IPS-NIHi7 (cell line): ENCODE results near the gene VAV3.
"Not testable (repeated sequence)": the region's sequence is repeated elsewhere in the genome, so short reads cannot be mapped to it uniquely, and the experiment has no call there.

Experiments used
- DNase-seq: peaks from one replicate; pipeline ENCODE4 v3.0.0; 2012; ENCODE audit warnings: mixed read lengths; ENCODE audit errors: extremely low spot score

VAV3 gene

DNA sequence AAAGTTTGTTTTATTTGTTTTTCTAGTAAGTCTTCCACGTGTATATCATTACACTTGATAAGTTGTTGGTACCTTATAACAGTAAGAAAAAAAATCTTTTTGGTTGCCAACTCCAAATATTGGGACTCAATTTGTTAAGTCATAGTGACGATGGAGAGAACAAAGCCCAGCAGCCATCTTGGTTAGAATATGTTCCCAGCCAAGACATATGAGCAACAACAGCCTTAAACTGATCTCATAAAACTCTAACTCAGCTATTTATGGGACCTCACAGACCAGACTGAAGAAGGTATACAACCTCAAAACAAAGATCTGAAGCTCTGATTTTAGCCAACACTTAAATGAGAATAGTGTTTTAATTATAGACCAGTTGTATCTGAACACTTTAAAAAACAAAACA, 281.3 kb downstream of the VAV3 start:
- DNase-seq: no peak

DNA sequence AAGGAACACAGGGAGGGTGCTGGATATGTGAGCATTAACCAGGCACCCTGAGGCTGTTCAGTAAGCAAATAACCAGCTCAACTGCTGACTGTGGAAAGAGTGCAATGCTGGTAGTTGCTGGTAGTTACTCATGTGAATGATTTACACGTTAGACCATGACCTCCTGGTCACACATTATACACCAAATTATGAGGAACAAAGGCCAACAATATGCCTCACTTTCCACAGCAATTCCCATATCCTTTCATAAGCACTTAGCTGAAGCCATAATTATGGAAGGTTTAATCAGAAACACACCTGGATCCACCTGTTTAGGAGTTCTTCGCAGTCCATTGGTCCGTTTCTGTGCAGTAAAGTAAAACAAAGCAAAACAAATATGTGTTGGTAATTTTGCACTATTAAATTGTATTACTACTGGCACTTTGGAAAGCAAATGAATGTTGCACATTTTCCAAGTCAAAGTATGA, 281.8 kb downstream of the VAV3 start:
- DNase-seq: no peak

DNA sequence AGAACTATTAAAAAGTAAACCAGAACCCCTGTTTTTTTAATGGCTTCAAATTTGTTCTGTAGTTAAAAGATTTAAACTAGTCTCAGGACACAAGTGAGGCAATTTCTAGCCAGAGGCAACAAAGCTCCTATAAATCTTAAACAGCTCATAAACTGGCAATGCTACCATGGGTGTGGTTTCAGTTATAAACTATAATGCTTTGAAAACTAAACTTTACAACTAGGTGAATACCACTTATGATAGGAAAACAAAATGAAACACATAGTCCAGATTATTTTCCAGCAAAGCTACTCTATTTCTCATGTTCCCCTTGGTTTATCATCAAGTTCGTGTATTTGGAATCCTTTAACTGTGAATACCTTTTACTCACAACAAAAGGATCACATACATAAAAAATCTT, 282.5 kb downstream of the VAV3 start:
- no peak for DNase-seq

DNA sequence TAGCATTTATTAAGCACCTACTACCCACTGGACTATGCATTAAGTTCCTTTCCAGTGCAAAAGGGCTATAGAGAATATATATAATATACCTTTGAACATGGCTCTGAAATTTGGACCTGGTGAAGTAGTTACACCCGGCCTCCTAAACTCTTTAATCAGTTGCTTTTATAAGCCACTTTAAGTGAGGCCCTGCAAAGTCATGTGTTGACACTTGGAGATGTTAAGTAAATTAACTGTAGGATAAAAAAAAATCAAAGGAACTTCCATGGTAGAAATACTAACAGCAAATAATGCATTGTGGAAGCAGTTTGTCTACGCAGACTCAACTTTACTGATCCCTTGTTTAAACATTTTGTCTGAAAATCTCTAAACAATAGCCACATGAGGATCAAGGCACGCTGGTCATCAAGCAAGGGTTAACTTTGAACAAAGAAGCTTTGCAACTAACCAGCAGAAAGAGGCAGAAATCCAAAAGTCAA, 283.9 kb downstream of the VAV3 start:
- DNase-seq: no peak

DNA sequence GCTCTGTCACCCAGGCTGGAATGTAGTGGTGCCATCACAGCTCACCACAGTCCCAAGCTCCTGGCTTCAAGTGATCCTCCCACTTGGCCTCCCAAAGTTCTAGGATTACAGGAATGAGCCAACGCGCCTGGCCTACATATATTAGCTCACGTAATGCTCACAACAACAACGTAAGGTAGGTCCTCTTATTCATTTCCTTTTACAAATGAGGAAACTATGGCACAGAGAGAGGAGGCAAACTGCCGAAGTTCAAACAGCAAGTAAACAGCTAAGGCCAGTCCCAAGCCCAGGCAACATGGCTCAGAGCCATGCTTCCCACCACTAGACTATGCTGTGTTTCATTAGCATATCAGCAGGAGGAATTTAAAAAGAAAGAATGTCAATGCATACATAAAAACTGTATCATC, 284.4 kb downstream of the VAV3 start:
- DNase-seq: no peak

DNA sequence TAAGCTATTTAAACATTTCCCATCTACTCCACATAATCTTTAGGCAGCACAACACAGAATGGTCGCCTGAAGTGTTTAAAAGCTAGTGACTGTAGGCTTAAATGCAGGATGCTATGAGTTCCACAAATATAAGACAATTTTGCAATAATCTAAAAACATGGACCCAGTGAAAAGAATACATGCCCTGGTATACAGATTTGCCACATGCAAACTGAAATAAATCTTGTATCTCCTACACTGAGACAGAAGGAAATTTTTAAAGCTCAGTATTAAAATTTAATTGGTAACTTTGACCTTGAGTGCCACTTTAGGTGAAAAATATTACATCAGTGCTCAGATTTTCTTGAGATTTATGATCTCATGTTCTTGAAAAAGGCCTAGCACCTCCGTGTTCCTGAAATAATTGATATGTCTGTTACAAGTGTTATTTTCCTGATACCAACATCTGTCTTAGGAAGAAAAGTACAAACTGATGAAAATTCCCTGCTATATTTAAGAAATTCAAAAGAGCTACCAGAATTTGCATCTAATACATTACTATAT, 285.5 kb downstream of the VAV3 start:
- no peak for DNase-seq

DNA sequence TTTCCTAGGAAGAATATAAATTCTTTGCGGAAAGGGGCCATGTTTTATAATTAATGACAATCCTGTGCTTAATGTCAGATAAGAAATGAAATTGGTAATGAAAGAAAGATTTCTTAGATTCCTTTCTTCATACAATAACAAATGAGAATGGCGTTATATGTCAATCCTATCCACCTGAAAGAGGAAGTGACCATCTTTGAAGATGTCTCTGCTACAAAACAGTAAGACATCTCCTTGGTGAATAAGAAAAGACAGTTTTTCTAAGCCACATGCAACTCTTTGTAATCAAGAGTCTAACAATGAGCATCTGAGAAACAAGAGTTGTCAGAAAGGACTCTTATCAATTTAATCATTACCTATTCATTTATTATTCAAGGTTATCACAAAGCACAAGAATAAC, 286.0 kb downstream of the VAV3 start:
- DNase-seq: no peak

DNA sequence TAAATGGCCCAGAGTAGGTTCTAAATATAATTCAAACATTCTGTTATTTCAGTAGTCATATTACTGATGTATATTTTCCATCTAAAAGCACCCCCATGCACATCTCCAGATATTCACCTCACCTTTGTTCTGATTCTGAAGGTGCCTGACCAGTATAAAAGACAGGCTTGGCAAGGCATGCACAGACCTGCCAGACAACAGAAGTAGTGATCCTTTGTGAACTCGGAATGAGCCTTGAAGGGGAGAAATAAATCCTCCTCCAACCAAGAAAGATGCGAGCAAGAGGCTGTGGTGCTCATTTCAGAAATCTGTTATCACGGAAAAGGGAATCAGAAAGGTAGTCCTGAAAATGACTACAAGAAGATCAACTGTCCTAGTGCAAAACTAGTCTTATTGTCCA, 287.3 kb downstream of the VAV3 start:
- no peak for DNase-seq

DNA sequence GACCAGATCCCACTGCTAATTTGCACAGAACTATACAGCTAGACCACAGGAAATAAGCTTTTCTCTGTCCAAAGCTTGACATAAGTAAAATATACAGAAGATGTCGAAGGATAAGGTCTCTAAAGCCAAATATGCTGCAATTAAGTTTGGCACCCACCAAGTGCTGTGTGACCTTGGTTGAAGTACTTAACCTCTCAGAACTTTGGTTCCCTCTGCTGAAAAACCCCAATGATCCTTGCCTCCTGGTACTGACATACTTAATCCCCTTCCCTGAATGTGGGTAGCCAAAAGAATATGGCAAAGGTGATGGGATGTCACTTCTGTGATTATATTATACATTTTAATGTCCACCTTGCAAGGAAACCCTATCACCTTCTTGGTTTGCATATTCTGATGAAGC, 290.5 kb downstream of the VAV3 start:
- no peak for DNase-seq

DNA sequence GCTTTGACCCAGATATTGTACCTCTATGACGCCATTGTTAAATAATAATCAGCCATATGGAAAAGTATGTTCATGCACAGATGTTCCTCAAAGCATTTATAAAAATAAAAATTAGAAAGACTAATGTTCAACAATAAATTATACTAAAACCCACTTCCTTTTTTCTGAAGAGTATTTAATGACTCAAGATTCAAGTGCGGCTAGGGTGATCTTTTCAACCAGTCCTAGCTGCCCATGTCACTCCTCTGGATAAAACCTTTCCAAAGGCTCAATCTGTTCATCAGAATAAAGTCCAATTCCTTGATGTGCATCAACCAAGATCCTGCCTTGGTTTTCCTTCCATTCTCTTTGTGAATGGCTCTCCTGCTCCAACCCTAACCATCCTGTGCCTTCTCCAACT, 292.0 kb downstream of the VAV3 start:
- DNase-seq: no peak

DNA sequence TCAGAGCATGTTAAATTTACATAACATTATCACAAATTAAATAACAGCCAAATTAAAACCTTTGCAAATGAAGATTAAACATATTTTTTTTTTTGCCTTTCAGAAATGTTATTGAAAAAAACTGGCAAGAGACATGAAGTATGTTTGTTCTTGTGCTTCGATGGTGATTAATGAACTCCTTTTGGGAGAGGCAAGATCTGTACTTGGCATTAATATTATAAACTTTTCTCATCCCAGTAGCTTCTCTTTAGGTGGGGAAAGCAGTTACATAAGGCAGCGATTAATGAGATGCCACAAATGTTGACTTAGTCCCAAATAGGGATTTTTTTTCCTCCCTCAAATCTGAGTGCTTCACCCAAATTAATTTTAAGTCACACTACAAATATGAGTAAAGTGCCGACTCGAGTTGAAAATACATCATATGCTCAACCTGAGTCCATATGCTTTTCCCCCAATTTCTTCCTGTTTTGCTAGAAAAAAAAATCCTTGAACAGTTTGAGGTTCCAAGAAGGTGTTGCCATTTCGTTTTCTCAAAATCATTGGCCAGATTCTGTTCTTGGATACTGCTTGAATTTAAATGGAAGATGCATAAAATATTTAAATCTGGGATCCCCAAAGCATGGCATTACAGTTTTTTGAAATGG, 294.5 kb downstream of the VAV3 start:
- no peak for DNase-seq

DNA sequence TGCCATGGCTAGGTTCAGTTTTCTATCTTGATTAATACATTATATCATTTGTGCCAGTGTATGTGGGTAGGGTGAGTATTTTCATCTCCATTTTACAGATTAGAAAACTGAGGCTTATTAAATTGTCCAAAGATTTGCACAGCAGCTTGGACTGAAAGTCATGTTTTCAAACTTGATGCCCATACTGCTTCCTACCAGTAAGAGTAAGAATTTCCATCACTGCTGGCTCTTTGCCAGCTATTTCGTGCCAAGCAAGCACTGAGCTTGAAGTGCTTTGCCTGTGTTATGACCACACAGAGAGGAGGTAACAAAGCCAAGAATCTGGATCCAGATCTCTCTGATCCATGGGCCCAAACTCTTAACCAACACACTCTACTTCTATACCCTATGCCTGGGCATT, 295.0 kb downstream of the VAV3 start:
- no peak for DNase-seq

DNA sequence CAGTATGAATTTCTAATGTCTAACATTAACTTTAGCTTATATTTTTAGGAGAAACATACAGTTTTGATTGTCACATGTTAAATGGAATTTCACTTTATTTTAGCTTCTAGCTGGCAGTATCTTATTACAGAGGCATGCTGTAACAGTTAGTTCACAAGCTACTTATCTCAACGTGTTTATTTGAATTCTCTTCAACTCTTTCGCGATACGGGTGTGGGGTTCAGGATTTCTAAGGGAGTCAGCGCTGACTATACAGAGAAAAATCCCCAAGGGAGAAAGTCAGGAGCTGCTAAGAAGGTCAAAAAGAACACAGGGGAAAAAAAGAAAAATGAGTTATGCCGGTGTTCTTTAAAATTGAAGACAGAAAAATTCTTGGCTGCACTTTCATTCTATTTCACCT, 296.2 kb downstream of the VAV3 start:
- no peak for DNase-seq

DNA sequence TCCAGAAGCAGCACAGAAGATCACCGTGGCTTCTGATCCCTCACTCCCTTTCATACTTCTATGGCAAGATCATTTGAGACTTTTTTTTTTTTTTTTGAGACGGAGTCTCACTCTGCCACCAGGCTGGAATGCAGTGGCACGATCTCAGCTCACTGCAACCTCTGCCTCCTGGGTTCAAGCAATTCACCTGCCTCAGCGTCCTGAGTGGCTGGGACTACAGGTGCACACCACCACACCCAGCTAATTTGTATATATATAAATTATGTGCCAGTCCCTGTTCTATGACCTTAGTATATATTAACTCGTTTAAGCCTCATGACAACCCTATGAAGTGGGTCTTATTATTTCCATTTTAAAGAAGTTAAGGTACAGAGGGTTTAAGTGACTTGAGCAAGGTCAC, 298.5 kb downstream of the VAV3 start:
- DNase-seq: no peak

DNA sequence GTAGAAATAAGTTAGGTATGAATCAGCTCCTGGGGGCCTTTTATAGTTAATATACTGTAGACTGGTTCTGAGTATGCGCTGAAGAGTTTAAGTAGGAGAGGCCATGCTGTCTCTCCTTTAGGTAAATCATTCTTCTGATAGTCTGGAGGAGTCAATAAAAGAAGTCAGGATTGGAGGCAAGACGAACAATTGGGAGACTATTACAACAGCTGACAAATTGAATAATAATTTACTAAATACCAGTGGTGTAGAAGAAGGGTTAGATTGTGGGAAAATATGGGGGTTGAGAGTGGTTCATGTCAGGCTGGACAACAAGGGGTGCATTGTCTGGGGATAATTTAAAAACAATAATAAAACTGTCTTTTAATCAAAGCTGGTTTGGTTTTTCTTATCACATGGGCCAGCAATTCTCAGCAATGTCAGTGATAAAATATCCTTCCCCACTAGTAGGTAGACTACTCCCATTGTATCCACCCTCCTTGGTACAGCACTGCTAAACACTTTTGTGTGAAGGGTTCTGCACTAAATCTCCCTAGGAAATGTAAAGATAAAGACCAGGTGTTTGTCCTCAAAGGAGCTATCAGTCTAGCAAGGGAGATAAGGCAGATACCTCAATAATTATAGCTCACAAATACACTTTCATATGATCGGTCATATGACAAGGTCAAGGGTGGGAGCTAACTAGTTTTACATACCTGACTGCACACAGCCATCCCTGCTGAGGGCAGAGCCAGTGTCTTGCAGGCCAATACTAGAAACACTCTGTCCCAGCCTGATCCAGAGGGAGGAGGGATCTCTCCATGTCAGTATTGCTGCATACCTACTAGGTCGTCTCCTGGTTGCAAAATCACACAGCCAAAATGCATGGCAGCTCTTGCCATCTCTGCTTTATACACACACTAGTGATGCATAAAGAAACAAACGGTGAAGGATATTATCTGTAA, 299.7 kb downstream of the VAV3 start:
- DNase-seq: no peak

DNA sequence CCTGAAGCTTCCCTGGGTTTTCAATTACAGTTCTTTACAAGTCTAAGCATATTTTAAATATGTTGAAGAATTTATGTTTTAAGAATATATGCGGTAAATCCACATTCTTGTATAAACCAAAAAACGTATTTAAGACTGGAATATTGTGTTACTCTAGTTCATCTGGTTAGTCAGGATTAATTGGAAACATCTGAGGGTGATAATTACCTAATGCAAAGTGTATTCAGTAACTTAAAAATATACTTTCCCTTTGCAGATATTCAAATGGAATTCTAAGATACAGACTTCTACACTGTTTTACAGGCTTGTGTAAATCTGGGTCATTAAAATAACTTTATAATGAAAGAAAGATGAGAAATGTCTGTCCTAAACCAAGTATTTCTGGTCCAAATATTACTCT, 302.0 kb downstream of the VAV3 start:
- no peak for DNase-seq

DNA sequence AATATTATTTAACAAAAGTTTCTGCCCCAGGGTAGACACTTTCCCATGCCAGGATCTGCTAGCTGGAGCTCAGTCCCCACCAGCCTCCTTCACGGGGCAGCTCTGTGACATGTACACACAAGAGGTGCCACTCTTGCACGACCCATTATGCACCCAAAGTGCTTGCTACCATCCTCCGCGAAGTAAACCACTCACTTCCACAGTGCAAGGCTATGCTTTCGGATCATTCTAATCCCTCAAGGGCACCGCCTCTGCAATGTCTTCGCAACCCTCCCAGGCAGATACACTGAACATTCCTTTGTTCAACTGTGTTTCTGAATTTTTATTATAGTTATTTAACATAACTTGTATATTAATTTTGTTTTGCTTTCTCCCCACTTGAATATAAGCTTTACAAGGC, 303.8 kb downstream of the VAV3 start:
- DNase-seq: no peak

DNA sequence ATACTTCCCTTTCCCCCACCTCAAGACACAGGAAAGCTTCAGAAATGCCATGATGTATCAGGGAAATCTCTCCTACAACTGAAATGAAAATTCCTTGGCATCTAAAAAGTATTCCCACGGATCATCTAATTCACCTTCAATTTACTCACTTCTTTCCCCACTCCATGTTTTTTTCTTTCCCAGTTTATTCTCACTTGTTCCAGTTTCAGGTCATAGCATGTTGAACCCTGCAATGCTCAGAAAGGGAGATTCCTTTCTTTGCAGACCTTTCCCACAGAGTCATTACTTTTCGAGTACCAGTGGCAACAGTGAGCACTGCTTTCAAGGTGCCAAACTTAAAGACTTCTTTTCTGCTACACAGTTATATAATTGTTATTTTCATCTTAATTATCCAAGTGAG, 305.0 kb downstream of the VAV3 start:
- no peak for DNase-seq

DNA sequence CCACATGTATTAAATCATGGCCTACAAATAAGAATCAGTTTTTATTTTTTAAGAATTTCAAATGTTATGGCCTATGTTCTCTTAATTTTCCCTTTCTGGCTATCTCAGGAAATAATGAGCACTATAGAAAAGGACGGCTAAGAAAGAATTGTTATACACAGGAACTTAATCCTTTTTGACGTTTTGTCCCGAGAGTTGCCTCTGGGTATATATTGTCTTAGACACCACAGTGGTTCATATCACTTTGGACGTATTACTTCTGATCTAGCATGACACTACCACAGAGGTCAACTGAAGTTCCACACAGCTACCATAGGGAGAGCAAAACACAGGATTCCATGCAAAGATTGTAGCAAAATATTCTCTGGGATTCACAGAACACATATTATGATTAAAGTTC, 307.6 kb downstream of the VAV3 start:
- no peak for DNase-seq

DNA sequence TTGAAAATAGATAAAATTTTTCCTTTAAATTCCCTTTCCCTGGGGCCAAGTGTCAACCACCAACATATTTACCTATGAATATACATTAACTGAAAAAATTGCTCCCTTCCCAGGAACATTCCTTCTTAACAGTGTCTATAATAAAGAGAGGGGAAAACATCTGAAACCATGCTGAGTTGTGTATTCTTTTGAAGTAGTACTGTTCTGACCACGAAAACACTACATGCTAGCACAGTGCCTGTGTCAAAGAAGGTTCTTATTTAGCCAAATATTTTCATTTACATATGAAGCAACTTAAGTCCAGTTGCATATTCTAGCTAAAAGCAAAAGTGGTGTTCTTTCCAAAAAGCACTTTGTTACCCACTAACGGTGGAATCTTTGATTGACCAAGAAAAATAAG, 311.2 kb downstream of the VAV3 start:
- no peak for DNase-seq

DNA sequence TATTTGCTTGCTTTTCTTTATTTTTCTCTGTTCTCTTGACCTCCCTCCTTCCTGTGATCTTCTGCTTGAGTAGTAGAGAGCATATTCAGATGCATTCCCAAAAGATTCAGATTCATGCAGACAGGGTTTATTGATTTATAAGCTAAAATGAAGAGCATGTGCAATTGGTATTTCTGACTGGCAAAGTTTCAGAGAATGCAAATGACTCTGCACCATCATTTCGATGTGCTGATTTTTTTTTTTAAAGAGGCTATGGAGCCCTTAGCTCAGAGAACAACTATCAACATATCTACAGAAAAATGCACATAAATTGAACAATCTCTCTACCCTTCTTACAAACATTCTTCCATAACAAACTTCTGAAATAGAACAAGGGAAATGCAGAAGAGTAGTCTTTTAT, 312.0 kb downstream of the VAV3 start:
- no peak for DNase-seq

DNA sequence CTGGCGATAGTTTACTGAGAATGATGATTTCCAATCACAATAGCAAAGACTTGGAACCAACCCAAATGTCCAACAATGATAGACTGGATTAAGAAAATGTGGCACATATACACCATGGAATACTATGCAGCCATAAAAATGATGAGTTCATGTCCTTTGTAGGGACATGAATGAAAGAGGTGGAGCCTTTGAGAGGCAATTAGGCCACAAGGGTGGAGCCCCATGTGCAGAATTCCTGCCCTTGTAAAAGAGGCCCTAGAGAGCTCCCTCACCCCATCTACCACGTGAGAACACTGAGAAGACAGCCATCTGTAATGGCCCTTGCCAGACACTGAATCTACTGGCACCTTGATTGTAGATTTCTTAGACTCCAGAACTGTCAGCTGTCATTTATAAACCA, 314.2 kb downstream of the VAV3 start:
- not testable (repeated sequence) for DNase-seq

DNA sequence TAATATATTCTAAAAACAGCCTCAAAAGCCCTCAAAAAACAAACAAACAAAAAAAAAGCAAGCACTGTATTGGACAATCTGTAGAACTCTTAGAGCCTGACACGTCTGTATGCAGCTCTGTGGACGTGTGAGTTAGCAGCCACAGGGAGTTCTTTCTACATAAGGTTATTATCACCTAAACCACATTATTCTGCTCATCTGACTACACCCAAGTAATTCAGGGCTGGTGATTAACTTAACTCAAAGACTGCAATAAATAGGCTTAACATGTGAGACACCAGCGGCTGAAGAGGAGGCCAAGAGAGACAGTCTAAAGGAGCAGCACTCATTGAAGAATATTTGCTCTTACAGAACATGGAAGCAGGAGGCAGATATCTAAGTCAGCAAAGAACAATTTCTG, 316.0 kb downstream of the VAV3 start:
- no peak for DNase-seq
